Measurements from ENCODE around the gene HRH2.

The HRH2 gene

DNA sequence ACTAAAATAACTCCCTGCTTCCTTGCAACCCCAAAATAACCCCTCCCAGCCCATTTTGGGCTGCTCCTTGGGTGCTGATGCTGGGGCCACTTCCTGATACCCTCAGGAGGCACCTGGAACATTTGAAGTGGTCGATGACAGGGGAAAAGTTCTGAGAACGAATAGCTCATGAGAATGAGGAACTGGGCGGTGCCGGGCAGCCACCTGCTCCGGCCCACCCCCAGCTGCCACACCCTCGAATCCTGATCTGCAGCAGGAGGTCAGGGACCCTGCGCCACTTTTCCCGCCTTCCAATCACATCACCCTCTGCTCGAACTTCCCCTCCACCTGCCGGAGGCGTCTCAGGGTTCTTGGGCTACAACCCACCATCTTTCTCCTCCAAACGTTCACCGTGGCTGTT, 19.7 kb downstream of the HRH2 start:
- DNase-seq (ENCODE audit: low spot score) = no peak

GRCh38 chr5:175678074-175678473, 20.2 kb downstream of the HRH2 start:
- DNase-seq (ENCODE audit: low spot score) = no peak

DNA sequence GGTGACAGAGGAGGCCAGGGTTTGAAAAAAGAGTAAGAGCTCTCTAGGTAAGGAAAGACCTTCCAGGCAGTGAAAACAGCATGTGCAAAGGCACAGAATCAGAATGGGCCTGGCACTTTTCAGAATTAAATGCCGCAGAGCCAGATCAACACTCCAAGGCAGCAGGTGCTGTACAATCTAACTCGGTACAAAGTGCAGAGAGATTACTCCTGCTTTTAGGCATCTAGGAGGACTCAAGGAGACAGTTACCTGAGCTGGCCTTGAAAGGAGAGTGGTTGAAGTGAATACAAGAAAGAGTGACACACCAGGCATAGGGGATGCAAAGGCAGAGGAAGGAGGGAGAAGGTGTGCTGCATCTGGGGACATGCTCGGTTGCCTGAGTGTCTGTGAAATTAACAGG, 21.5 kb downstream of the HRH2 start:
- no peak for DNase-seq (ENCODE audit: low spot score)

DNA sequence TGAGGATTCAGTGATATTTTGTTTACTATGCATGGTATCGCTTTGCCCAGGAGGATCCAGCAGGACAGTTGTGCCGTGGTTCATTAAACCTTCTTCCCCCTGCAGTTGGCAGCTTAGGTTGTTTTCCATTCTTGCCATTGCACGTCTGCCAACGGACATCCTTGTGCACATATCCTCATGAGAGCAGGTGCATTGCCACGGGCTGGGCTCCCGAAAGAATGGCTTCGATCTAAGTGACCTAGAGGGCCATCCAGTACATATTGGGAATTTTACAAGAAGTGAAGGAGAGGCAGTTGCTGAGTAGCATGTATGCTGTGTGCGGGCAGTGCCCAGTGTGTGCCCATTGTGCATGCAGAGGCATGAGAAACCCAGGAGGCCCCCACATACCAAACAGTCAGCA, 22.1 kb downstream of the HRH2 start:
- no peak for DNase-seq (ENCODE audit: low spot score)

DNA sequence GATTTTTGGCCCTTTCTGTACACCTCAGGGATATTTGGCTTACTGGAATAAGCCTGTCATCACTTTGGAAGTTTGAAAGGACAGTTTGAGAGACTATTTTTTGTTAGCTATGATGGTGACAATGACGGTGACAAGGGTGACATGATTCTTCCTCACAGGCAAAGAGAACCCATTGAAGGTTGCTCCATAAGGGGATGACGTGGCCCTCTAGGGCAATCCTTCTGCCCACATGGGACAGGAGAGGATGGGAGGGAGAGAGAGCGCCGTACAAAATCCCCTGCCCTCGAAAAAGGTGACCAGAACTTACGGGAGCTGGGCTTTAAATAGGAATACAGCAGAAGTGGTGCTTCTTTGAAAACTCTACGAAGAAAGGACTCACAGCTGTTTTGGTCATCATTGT, 22.6 kb downstream of the HRH2 start:
- DNase-seq (ENCODE audit: low spot score) = no peak

DNA sequence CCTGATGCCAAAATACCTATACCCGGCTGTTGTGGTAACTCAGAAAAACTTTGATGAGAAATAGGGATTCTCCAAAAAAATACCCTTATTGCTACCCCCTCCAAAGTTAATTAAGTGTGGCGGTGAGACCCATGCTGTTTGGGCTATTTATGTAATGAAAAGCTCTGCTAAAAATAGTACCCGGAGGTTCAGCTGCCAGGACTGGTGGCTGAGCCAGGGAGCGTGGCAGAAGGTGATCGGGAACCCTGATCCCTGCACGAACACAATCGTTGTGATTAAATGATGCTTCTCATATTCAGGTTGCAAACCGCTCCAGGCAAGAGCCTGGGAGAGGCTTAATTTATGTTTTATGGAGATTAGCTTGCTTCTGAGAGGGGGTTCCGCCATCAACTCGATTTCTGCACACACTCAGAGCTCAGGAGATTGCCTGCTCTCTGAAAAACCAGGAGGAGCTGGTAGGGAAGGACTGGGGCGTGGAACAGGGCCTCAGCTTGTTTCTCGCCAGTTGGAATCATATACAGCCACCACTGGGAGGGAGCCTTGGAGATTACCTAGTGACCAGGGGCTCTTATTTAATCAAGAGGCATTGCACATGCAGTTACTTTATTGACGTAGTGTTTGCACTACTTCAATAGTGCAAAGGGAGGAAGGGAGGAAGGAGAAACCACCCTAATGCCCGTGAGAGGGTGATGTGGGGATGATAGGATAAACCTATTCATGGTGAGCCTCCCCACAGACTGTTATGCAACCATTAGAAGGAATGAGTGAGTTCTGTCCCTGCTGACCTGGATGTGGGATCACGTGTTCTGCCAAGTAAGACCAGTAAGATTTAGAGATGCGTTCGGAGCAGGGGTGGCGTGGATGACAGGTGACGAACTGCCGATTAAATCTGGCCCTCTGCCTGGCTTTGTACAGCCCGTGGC, 23.4 kb downstream of the HRH2 start:
- no peak for DNase-seq (ENCODE audit: low spot score)

DNA sequence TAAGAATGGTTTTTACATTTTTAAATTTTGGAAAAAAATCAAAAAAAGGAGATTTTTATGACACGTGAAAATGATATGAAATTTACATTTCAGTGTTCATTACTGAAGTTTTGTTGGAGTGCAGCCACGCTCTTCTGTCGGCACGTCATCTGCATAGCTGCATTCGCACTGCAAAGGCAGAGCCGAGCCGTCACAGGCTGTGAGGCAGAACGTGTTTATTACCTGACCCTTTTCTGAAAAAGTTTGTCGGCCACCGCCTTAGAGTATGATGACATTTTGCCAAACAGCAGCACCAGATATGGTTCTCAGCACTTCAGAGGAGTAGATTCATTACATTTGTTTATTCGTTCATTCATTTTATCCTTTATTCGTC, 24.1 kb downstream of the HRH2 start:
- no peak for DNase-seq (ENCODE audit: low spot score)

- no peak for DNase-seq (ENCODE audit: low spot score)
Observed at GRCh38 chr5:175682664-175683063, 24.8 kb downstream of the HRH2 start.

DNA sequence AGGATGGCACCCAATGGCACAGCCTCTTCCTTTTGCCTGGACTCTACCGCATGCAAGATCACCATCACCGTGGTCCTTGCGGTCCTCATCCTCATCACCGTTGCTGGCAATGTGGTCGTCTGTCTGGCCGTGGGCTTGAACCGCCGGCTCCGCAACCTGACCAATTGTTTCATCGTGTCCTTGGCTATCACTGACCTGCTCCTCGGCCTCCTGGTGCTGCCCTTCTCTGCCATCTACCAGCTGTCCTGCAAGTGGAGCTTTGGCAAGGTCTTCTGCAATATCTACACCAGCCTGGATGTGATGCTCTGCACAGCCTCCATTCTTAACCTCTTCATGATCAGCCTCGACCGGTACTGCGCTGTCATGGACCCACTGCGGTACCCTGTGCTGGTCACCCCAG, 25.4 kb downstream of the HRH2 start:
- no peak for DNase-seq (ENCODE audit: low spot score)

DNA sequence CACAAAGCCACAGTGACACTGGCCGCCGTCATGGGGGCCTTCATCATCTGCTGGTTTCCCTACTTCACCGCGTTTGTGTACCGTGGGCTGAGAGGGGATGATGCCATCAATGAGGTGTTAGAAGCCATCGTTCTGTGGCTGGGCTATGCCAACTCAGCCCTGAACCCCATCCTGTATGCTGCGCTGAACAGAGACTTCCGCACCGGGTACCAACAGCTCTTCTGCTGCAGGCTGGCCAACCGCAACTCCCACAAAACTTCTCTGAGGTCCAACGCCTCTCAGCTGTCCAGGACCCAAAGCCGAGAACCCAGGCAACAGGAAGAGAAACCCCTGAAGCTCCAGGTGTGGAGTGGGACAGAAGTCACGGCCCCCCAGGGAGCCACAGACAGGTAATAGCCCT, 26.1 kb downstream of the HRH2 start:
- DNase-seq (ENCODE audit: low spot score) = no peak

DNA sequence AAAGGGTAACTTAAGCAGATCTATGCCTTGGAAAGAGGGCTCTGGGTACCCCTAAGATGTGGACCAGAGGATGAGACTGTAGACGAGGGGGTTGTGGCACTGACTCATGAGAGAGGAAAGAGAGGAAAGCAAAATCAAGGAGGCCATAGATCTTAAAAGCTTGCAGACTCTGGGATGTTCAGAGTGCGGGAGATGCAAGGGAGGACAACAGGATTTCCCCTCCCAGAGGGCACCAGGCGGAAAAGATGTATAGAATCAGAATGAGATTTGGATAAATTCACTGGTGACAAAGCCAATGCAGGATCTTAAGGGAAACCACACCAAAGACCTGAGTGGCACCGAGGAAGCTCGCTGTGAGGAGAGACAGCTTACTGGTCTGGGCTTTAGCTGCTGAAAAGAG, 27.1 kb downstream of the HRH2 start:
- no peak for DNase-seq (ENCODE audit: low spot score)

GRCh38 chr5:175685701-175686350, 28.0 kb downstream of the HRH2 start:
- DNase-seq (ENCODE audit: low spot score) = no peak

DNA sequence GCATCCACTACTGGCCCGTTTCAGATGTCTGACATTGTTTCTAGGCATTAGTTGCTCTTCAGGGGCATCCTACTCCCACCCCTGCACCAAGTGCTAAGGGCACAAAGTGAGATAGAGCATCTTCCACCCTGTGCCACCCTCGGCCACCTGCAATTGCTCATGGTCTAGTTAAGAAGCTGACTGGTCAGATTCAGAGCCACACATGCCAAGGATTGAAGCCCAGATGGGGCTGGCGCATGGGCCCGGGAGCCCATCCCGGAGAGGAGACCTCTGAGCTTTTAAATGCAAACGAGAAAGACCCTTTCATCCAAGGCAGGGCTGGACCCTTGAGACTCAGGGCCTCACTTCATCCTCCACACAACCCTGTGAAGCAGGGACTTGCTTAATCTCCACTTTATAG, 28.5 kb downstream of the HRH2 start:
- no peak for DNase-seq (ENCODE audit: low spot score)

DNA sequence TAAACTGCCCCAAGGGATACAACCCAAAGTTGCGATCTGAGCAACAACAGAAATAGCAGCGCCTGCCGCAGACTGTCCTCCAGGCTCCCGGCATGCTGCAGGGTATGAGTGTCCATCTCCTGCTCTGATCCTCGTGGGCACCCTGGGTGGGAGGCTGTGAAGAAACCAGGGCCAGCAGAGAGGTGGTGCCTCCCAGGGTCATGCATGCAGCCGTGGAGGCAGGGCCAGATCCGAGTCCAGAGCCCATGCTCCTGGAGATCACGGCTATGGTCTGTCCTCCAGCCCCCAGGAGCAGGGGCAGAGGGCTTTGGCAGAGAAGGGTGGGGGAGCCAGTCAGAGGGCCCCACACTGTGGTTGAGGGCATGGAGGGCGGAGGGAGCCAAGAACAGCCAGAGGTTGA, 29.0 kb downstream of the HRH2 start:
- DNase-seq (ENCODE audit: low spot score) = no peak

DNA sequence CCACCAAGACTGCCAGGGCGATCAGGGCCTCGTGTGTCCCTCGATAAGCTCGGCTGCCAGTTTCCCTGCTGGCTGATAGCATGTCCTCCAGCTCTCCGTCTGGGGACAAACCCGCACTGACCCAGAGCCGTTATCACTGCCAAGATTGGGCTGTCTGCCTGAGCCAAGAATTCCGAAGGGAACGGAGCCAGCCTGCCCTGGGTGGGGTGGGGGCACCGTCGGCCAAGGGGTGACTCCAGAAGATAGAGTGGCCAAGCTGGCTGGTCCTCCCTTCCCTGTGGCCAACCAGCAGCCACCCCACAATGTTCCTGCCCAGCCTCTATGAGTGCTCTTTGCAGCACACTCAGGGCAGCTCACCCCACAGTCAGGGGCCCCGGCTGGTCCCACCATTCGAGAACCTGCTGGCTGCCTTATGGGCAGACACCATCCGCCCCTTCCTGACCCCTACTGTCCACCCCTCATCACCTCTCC, 29.4 kb downstream of the HRH2 start:
- DNase-seq (ENCODE audit: low spot score) = no peak

GRCh38 chr5:175688352-175689146, 30.7 kb downstream of the HRH2 start:
- DNase-seq (ENCODE audit: low spot score) = no peak

DNA sequence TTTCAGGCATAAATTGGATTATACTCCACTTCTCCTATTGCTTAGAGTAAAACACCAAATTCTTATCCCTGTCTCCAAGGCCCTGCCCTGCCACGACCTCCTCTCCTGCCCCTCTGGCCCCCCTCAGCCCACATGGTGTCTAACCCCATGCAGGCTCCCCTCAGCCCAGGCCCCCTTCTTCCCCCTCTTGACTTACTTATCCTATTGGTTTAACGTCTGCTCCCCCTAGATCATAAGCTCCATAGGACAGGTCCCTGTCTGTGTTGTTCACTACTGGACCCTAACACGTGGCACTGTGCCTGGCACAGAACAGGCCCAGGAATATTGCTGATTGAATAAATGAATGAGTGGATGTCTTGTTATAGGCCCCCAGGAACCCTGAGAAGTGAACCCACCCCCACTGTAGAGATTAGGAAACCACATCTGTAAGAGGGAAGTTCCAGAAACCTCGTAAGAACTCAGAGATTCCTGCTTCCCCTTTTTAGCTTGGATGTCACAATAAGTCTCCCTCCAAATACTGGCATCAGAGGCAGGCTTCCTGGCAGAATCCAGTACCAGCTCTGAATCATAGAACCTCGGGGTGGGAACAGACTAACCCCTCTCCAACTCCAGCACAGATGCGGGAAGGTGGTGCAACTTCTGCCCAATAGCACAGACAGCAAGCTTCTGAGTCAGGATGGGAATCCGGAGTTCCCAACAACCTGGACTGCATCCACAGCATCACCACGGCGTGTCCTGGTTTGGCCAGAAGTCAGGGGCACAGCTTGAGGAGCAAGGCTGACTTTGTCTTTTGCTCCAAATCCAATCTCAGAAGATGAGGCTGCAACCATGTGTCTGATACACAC, 31.5 kb downstream of the HRH2 start:
- no peak for DNase-seq (ENCODE audit: low spot score)

DNA sequence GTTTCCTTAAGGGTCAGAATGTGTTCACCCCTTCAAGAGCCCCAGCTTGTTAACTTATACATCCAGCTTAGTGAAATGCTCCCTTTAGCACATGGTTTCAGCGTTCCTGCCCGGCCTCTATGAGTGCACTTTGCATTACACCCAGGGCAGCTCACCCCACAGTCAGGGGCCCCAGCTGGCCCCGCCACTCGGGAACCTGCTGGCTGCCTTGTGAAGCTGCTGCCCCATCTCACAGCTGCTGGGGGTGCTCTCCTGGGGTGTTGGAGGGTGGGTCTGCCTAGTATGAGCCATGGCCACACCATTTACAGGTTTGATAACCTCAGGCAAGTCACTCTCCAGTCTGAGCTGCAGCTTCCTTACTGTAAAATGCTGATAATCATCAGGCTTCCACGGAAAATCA, 32.2 kb downstream of the HRH2 start:
- no peak for DNase-seq (ENCODE audit: low spot score)

DNA sequence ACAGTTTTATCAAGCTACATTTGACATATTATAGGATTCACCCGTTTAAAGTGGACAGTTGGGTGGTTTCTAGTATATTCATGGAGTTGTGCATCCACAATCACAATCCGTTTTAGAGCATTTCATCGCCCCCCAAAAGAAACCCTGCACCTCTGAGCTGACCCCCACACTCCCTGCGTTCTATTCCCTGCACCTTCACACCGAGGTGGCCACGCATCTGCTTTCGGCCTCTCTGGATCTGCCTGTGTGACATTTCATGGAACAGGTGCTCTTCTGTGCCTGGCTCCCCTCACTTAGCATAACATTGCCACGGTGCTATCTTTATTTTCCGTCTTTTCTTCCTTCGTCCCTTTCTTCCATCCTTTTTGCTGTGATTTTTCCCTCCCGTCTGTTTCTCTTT, 32.7 kb downstream of the HRH2 start:
- DNase-seq (ENCODE audit: low spot score) = no peak

DNA sequence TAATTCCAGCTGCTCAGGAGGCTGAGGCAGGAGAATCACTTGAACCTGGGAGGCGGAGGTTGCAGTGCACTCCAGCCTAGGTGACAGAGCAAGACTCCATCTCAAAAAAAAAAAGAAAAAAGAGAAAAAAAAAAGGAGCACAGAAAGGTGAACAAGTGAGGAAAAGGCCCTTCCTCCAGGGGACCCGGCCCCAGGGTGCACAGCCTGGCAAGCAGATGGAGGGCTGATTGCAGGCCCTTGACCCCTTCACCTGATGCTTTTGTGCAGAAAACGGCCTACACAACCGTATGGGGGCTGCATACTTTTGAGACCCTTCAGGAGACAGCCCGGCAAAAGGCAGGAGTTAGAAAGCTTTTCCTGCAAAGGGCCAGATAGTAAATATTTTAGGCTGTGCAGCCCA, 33.9 kb downstream of the HRH2 start:
- DNase-seq (ENCODE audit: low spot score) = no peak

DNA sequence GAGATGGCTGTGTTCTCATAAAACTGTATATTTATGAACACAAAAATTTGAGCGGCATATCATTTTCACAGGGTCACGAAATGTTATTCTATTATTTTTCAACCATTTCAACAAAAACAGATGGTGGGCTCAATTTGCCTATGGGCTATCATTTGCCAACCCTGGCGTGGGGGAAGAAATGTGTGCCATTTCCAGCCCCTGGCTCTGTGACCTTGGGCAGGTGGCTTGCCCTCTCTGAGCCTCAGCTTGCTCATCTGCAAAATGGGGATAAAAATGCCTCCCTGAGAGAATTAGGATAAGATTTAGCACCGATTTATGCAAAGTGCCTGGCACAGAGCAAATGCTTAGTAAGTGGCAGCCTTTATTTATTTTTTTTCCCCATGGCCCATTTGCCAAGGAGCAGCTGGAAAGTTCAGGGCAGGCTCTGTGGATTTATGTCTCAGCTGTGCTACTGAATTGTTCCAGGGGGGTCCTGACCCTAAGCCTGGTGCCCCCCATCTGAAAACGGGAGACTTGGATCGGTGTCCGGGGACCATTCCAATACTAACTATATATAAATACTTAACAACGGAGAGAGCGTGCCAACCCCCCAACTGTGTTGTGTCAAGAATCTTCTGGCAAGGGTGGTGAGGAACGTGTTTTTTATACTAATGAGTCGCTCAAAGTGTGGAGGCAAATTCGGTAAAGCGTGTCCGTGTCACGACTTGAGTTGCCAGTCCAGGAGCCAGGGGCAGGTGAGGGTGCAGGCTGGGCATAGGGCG, 34.5 kb downstream of the HRH2 start:
- no peak for DNase-seq (ENCODE audit: low spot score)

Measured in SW480 (cell line).